PC-9 (cell line): ENCODE results near the gene KRTAP4-11. TPM values are rescaled to one million over a fixed set of nuclear protein-coding genes. Genes with fewer than 3 reads are reported as not detected.
"Not testable (repeated sequence)": the region's sequence is repeated elsewhere in the genome, so short reads cannot be mapped to it uniquely, and the experiment has no call there.

ENCODE experiments used
- BruUV-seq: library from RNA; stranded (reverse); fragments of 400-500 nt; replicated peaks from 2 replicates; lab custom pipeline; 2021; lab: Mats Ljungman, UMichigan
- CTCF ChIA-PET: fragments of 300-600 bp; sonication (Branson Sonifier 250); formaldehyde crosslinking; loops from one replicate; lab custom pipeline; 2022; ENCODE audit warnings: antibody characterized with exemption; lab: Charles Lee
- POLR2A ChIA-PET: fragments of 300-600 bp; sonication (Branson Sonifier 250); formaldehyde crosslinking; loops from one replicate; lab custom pipeline; 2022; ENCODE audit warnings: antibody characterized with exemption; ENCODE audit not compliant: unreplicated experiment; lab: Charles Lee
- DNase-seq, 2 experiments: peaks; one replicate each; pipeline versions ENCODE4 v3.0.0 to v3.0.0-alpha.2; 2015 to 2022; ENCODE audit warnings: mixed read lengths in 1 of 2
- H2AFZ ChIP-seq: fragments of 200-600 bp; sonication (generic); 2 replicates; pipeline ENCODE4 v1.8.1; 2017; ENCODE audit warnings: antibody characterized with exemption
- H3F3A ChIP-seq: fragments of 200-600 bp; sonication (generic); 2 replicates; pipeline ENCODE4 v1.8.1; 2017; ENCODE audit warnings: antibody characterized with exemption, mild to moderate bottlenecking, low read depth; ENCODE audit not compliant: insufficient read depth
- H3K27ac ChIP-seq: fragments of 200-600 bp; sonication (generic); 2 replicates; pipeline ENCODE4 v1.6.1; 2016; ENCODE audit warnings: mixed run types
- H3K27me3 ChIP-seq: fragments of 200-600 bp; sonication (generic); 2 replicates; pipeline ENCODE4 v1.6.1; 2016; ENCODE audit warnings: low read depth, mixed run types; ENCODE audit not compliant: insufficient read depth
- H3K36me3 ChIP-seq: fragments of 200-600 bp; sonication (generic); 2 replicates; pipeline ENCODE4 v1.6.1; 2016; ENCODE audit warnings: low read depth, mixed run types
- H3K4me1 ChIP-seq: fragments of 200-600 bp; sonication (generic); replicated peaks from 2 replicates; pipeline ENCODE4 v1.6.1; 2016; ENCODE audit warnings: mixed run types; ENCODE audit not compliant: insufficient read depth
- H3K4me2 ChIP-seq: fragments of 200-600 bp; sonication (generic); 2 replicates; pipeline ENCODE4 v1.6.1; 2017; ENCODE audit warnings: mixed run types
- H3K4me3 ChIP-seq: fragments of 200-600 bp; sonication (generic); 2 replicates; pipeline ENCODE4 v1.6.1; 2016; ENCODE audit warnings: mixed run types
- H3K79me2 ChIP-seq: fragments of 200-600 bp; sonication (generic); 2 replicates; pipeline ENCODE4 v1.6.1; 2017; ENCODE audit warnings: low read depth, mixed run types
- H3K9me2 ChIP-seq: fragments of 200-600 bp; sonication (generic); 2 replicates; pipeline ENCODE4 v1.8.1; 2017; ENCODE audit warnings: mild to moderate bottlenecking; ENCODE audit not compliant: insufficient read depth
- H3K9me3 ChIP-seq: fragments of 200-600 bp; sonication (generic); 2 replicates; pipeline ENCODE4 v1.8.1; 2016; ENCODE audit warnings: low read depth; ENCODE audit not compliant: insufficient read depth
- H4K20me1 ChIP-seq: fragments of 200-600 bp; sonication (generic); 2 replicates; pipeline ENCODE4 v1.8.1; 2017; ENCODE audit not compliant: insufficient read depth
- EZH2 ChIP-seq: fragments of 200-600 bp; sonication (generic); IDR thresholded peaks from 2 replicates; pipeline ENCODE4 v1.8.0; 2017; ENCODE audit warnings: antibody characterized with exemption, low read depth
- intact Hi-C: fragments of 100-400 bp; cut with micrococcal nuclease; formaldehyde crosslinking; loops from one replicate; pipeline ENCODE4 v1.10.0; 2022; ENCODE audit not compliant: unreplicated experiment
- total RNA-seq: library from RNA; stranded (reverse); gene quantifications from 2 replicates; pipeline ENCODE4 v1.2.3, GENCODE V29; 2021
- TF ChIP-seq, protein P1 (sequence below): fragments of 200-600 bp; sonication (generic); conservative IDR thresholded peaks from 2 replicates; pipeline ENCODE4 v1.6.1; 2017; ENCODE audit warnings: mixed run types, antibody characterized with exemption, mild to moderate bottlenecking, moderate library complexity

Gene KRTAP4-11
- total RNA-seq, 1 experiment from 2014 or later: not detected

DNA sequence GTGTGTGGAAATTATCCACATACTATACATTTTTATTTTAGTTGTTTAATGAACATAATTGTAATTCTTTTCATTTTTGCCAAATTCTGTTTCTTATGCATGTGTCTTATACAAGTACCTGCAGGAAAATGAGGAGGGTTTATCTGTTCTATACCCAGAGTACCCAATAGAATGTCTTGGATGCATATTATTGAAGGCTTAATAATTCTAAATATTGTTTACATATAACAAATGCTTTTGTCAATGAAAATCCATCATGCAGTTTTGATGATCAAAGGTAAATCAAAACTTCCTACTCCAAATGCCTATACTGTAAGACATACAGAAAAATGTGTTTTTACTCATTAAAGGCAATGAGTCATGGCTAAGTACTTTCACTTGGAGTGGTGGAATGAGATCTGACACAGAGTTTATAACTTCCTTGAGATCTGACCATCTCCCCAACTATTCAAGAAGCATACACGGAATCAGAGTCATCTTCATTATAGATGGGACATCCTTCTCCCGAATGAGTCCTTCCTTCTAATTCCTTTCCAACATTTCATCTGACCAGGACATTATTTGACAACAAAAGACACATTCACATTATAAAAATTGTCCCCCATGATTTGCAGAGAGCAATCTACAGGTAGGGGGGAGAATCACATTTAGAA is 13.7 kb downstream of the KRTAP4-11 start:
- H3K4me3 ChIP-seq, H3K9me2 ChIP-seq, POLR2A ChIA-PET, H4K20me1 ChIP-seq, H2AFZ ChIP-seq, intact Hi-C loops, H3K36me3 ChIP-seq, H3K27me3 ChIP-seq, CTCF ChIA-PET, H3K79me2 ChIP-seq, BruUV-seq, H3K9me3 ChIP-seq: not testable (repeated sequence)
- H3F3A ChIP-seq: peaks cover 15% of the 10 kb centered on the region; the same call in 1 of the 2 replicates
- peak overlapping the region; percentile 73 for H3K27ac ChIP-seq
- H3K4me1 ChIP-seq: peaks cover 33% of the 10 kb centered on the region
- peak in 1 of 2 experiments; percentile 84 for DNase-seq
- peak overlapping the region; percentile 49 for H3K4me2 ChIP-seq

DNA sequence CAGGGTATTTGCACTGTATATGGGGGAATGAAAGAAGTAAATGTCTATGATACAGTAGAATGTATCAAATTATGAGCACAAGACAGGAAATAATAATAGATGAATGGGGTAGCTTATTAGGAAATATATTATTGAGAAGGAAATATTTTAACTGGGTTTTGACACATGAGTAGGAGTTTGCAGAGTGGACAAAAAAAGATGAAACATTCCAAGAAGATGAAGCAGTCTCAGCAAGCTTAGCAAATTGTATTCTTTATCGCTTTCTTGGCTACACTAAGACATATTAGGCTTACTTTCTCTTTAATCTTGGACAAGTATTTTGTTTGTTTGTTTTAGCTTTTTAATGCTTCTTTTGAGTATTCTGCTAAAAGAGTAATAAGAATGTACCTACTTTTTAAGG is 14.3 kb downstream of the KRTAP4-11 start:
- Histone ChIP-seq H3F3A (peaks cover 20% of the 10 kb centered on the region; the same call in 1 of the 2 replicates), H3K79me2 (no peaks in the 10 kb centered on the region), H3K4me2 (peak overlapping the region; percentile 9; the same call in 1 of the 2 replicates), H3K4me3 (no peak overlapping the region), H4K20me1 (no peaks in the 10 kb centered on the region), H3K27ac (peak overlapping the region; percentile 64), H3K9me2 (no peaks in the 10 kb centered on the region), H3K27me3 (no peaks in the 10 kb centered on the region), H3K4me1 (peaks cover 39% of the 10 kb centered on the region), H3K9me3 (no peaks in the 10 kb centered on the region), H3K36me3 (no peaks in the 10 kb centered on the region), H2AFZ (no peak overlapping the region)
- ChIA-PET POLR2A (no interaction called here), CTCF (no interaction called here)
- no peak for DNase-seq
- intact Hi-C loops: no loop called here
- BruUV-seq: no TSS peak
- no peak for TF ChIP-seq EZH2
- TF ChIP-seq, protein P1, sequence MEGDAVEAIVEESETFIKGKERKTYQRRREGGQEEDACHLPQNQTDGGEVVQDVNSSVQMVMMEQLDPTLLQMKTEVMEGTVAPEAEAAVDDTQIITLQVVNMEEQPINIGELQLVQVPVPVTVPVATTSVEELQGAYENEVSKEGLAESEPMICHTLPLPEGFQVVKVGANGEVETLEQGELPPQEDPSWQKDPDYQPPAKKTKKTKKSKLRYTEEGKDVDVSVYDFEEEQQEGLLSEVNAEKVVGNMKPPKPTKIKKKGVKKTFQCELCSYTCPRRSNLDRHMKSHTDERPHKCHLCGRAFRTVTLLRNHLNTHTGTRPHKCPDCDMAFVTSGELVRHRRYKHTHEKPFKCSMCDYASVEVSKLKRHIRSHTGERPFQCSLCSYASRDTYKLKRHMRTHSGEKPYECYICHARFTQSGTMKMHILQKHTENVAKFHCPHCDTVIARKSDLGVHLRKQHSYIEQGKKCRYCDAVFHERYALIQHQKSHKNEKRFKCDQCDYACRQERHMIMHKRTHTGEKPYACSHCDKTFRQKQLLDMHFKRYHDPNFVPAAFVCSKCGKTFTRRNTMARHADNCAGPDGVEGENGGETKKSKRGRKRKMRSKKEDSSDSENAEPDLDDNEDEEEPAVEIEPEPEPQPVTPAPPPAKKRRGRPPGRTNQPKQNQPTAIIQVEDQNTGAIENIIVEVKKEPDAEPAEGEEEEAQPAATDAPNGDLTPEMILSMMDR: no peak

DNA sequence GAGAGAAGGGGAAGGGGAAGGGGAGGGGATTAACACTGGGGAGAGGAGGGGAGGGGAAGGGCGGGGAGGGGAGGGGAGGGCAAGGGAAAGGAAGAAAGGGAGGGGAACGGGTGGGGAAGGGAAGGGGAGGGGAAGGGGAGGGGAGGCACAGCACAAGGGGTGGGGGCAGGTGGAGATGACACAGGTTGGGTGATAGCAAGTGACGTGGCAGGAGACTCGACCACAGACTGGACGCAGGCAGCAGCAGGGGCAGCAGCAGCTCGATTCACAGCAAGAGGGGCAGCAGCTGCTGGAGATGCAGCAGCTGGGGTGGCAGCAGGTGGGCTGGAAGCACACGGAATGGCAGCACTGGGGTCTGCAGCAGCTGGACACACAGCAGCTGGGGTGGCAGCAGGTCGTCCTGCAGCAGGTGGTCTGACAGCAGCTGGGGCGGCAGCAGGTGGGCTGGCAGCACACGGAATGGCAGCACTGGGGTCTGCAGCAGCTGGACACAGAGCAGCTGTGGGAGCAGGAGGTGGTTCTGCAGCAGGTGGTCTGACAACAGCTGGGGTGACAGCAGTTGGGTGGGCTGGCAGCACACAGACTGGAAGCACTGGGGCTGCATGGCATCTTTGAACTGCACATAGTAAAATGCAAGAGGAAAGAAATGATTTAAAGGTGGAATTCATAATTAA is 16.4 kb downstream of the KRTAP4-11 start, which contains the start of gene KRTAP4-16:
TSS of gene KRTAP4-16 (minus strand) at position 624 of the 674 bp plus-strand sequence. CDS start at position 624, 0 bp downstream.
- POLR2A ChIA-PET: no interaction called here
- H3K4me3 ChIP-seq: no peak within 1 kb of the TSS

DNA sequence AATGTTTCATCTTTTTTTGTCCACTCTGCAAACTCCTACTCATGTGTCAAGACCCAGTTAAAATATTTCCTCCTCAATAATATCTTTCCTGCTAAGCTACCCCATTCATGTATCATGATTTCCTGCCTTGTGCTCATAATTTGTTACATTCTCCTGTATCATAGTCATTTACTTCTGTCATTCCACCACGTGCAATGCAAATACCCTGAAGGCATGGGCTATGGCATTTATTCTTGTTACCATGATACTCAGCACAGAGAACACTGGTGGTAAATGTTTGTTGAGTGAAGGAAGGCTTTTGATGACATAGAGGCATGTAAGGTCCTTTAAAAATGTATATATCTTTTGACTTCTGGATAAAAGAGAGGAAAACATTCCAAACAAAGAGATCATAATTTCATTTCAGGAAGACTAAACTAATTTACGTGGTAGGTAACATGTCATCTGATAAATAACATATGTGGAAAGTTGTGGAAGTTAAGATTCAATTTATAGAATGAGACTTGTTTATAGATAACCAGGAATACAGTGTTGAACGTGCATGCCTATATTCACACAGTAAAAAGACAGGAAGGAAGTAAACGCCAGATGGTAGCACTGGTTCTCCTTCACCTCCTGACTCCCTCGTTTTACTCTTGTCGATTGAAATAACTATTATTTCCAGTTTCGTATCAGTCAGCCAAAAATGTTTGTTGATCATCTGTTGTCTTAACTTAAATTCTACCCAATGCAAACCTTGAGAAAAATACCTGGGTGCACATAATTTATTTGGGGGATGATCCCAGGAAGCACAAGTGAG is 18.3 kb downstream of the KRTAP4-11 start:
- not testable (repeated sequence) for H3K9me2 ChIP-seq, H3K79me2 ChIP-seq, H3K9me3 ChIP-seq, H4K20me1 ChIP-seq, H3K4me2 ChIP-seq, BruUV-seq, H2AFZ ChIP-seq, H3K27me3 ChIP-seq, H3K36me3 ChIP-seq, H3K4me3 ChIP-seq
- peaks cover 40% of the 10 kb centered on the region for H3K4me1 ChIP-seq
- CTCF ChIA-PET: interaction anchor here (0.7 kb wide), 1 partner anchor 124 kb away, joined by 4 read pairs; no protein-coding TSS in a partner anchor
- intact Hi-C loops: loop anchor here (1.0 kb wide), 1 partner anchor 185 kb away; no protein-coding TSS in a partner anchor
- peak overlapping the region; percentile 58 for H3K27ac ChIP-seq
- H3F3A ChIP-seq: peaks cover 19% of the 10 kb centered on the region; the same call in 1 of the 2 replicates
- DNase-seq: peak; percentile 56 to 96
- POLR2A ChIA-PET: interaction anchor here (0.6 kb wide), 2 partner anchors 13 to 186 kb away, joined by 3 read pairs; no protein-coding TSS in a partner anchor

More for the DNA sequence above, 16.4 kb downstream of the KRTAP4-11 start, which contains the start of gene KRTAP4-16:
- Histone ChIP-seq H3F3A (peaks cover 22% of the 10 kb centered on the region; the same call in 1 of the 2 replicates), H3K27ac (no peak within 1 kb of the TSS), H4K20me1 (no peaks in the 10 kb centered on the region), H3K36me3 (no peaks in the 10 kb centered on the region), H3K27me3 (no peaks in the 10 kb centered on the region), H3K4me2 (no peak within 1 kb of the TSS), H3K9me2 (no peaks in the 10 kb centered on the region), H3K9me3 (no peaks in the 10 kb centered on the region), H2AFZ (no peak within 1 kb of the TSS), H3K79me2 (no peaks in the 10 kb centered on the region), H3K4me1 (peaks cover 47% of the 10 kb centered on the region)
- no peak for DNase-seq
- intact Hi-C loops: no loop called here
- CTCF ChIA-PET: no interaction called here
- BruUV-seq: no TSS peak
- TF ChIP-seq, protein P1: no peak
